Skin of body (tissue), 2 donors: ENCODE measurements around the gene GDPD4. TPM values are rescaled to one million over a fixed set of nuclear protein-coding genes. Genes with fewer than 3 reads are reported as not detected.

ENCODE experiments used
- DNase-seq: peaks from one replicate; lab custom pipeline; 2025; lab: John Stamatoyannopoulos, UW
- total RNA-seq: library from RNA; depleted of rRNA; stranded (reverse); fragments of >200 nt; gene quantifications from one replicate; pipeline ENCODE4 v1.2.3, GENCODE V29; 2014

Gene GDPD4
- total RNA-seq, 1 donor from 2014 or later = 0.39 TPM

DNA sequence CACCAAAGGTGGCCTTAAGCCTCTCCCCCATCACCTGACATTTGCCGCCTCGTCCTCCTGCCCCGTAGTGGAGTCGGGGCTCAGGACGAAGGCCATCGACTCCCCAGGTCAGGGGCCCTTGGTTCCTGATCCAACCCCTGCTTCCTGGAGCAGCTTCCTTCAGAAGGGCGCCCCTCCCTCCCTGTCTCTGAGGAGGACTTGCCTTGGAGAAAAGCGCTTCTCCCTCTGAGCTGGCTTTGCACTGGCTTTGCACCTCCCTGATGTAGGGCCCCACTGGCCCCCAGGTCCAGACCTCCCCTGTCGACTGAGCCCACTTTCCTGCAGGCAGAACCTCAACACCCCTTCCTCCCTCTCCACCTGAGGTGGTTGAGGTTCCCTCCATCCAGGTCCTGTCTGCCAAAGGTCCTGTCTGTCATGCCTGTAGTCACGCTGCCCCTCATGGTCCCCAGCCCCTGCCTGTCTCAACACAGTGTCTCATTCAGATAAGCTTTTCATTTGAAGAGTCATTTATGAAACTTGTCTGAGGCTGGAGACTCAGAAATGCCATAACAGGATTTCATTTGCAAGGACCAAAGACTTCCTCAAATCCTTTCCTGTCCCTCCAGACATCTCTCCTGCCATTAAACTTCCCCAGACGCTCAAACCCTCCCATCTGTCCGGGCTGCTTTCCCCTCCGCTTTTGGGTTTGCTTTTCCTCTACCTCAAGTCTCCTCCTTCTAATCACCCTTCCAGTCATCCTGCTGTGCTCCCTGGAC lies 95.0 kb downstream of the GDPD4 start:
- no peak for DNase-seq

DNA sequence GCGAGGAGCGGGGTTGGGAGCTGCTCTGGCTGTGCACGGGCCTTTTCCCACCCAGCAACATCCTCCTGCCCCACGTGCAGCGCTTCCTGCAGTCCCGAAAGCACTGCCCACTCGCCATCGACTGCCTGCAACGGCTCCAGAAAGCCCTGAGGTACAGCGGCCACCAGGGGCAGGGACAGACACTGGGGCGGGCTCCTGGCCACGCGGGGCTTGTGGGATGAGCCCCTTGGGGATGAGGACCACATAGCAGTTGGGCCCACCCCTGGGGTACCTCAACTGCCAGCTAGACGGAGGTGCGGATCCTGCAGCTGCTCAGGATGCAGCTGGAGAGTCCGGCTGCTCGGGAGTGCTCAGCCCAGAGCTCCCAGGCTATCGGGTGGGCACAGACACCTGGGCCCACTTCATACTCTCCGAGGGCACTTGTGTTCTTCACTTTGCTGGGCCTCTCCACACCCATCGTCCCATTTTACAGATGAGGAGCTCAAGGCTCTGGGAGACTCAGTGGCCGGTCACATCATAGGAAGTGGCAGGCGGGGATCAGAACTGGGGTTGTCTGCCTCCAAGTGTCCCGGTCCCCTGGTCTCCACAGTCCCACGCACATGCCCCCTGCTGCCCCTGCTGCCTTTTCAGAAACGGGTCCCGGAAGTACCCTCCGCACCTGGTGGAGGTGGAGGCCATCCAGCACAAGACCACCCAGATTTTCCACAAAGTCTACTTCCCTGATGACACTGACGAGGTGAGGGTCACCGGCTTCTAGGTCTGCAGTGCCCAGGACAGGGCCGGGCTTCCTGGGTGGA lies 95.8 kb downstream of the GDPD4 start:
- no peak for DNase-seq

DNA sequence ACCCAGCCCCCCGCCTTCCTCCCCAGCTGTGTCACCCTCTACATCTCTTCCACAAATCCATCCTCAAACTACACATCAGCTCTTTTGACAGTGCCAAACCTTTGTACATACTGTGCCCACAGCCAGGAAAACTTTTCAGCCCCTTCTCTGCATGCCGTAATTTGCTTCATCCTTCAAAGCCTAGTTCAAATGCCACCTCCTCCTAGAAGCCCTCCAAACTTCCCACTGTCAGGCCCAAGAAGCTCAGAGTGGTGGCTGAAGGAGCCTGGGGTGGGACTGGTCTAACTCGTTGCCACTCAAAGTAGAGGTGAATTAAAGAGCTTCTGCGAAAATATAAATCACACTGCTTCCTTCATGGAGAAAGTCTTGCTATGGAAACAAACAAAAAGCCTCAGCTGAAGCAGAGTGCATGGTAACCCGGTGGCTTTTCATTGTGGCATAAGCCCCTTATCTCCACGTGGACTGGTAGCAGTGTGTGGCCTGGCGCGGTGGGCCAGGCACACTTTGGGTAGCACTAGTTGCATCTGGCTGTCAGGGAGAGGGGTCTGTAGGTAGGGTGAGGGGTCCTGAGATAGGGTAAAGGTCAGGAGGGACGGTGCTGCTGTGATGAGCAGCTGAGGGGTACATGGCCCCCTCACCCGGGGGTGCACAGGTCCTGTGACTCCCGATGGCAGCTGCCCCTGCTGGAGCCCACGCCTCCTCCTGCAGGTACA lies 96.6 kb downstream of the GDPD4 start:
- DNase-seq = no peak

DNA sequence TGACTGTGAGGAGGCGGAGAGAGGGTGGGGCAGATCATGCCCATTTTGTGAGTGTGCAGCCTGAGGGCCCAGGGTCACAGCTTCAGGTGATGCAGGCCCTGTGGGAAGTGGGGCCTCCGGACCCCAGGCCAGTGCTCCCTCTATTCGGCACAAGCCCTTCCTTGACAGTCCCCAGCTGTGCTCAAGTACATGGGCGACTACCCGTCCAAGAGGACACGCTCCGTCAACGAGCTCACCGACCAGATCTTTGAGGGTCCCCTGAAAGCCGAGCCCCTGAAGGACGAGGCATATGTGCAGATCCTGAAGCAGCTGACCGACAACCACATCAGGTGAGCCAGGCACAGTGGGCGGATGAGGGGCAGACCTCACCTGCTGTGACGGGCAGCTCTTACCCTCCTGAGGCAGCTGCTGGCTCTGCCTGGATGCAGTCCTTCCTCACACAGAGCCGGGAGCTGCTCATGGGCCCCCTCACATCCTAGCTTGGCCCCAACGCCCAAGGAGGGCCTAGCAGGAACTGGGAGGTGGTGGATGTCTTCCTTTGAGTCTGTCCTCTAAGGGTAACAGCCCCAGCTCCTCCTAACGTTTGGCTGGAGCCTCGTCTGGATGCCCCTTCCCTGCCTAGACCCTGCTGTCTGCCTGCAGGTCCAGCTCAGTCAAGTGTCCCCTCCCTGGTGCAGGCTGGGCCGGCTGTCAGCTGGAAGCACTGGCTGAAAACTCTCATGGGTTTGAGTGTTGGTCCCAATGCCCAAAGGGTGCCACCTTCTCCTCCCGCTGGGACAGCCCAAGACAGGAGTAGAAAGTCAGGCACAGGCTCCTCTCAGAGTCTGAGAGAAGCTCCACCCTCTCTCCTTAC lies 97.4 kb downstream of the GDPD4 start:
- no peak for DNase-seq

DNA sequence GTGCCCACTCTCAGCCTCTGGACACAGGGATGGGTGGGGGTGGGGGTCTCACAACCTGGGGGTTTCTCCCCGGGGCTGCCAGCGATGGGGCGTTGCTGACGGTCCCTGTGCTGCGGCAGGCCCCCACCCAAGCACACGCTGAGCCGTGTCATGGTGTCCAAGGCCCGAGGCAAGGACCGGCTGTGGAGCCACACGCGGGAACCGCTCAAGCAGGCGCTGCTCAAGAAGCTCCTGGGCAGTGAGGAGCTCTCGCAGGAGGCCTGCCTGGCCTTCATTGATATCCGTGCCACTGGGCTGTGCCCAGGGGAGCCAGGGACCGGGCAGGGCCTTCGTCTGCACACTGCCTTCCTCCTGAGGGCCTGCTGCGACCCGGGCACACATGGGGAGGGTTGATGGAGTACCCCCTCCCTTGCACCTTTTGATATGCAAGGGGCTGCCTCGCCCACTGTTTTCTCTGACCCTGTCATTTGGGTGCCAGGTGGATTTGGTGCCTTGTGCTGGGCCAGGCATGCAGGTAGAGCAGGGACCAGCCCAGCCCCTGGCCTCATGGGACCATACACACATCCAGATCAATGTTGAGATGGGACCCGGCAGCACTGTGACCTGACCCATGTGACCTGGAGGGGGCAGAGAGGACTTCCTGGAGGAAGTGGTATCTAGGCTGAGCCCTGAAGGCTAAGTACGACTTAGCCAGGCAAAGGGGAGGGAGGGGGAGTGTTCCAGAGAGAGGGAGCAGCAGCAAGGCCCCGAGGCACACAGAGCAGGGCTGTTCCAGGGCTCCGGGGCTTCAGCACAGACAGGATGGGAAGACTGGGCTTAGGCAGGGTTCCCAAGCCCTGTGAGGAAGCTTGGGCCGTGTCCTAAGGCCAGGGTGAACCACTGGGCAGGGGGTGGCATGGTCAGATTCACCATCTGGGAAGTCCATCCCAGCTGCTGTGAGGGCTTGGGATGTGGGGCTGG lies 98.3 kb downstream of the GDPD4 start:
- DNase-seq = no peak

DNA sequence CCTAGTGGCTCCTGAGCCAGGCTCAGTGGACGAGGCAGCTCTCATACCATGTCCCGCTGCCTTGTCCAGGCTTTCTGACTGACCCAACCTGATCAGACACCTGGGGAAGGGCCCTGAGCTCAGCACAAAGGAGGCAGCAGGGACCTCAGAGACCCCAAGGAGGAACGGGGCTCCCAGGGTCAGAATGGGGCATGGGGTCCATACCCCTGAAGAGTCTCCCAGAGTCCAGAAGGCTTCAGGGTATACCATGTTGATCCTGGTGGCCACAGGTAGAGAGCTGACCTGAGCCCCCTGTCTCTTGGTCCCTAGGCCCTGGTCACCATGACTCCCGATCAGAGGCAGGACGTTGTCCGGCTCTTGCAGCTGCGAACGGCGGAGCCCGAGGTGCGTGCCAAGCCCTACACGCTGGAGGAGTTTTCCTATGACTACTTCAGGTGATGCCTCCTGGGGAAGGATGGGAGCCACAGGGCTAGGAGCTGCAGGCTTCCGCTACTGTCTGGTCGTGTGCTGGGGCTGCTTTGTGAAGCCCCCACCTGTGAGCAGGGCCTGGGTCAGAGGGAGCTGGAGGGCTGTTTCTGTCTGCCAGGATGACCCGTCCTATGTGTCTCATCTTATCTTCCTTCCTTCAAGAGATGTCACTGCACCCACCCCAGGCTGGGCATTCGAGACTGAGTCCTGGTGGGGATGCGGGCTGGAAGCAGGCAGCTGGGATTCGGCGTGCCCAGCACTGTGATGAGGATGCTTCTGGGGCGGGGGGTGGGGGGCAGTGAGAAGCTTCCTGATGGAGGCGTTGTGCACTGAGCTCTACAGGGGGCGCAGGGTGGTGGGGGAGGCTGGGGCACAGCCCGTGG lies 99.3 kb downstream of the GDPD4 start:
- no peak for DNase-seq

DNA sequence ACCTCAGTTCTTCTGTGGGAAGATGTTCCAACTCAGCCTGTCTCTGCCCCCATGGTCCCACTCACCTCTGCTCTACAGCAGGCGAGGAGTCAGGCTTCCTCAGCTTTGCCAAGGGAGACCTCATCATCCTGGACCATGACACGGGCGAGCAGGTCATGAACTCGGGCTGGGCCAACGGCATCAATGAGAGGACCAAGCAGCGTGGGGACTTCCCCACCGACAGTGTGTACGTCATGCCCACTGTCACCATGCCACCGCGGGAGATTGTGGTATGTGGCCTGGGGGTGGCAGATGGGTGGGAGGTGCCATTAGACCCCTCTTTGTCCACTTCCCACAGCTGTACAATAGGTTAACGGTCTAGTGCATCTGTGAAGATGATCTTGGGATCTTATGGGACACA lies 100.1 kb downstream of the GDPD4 start:
- DNase-seq = no peak

DNA sequence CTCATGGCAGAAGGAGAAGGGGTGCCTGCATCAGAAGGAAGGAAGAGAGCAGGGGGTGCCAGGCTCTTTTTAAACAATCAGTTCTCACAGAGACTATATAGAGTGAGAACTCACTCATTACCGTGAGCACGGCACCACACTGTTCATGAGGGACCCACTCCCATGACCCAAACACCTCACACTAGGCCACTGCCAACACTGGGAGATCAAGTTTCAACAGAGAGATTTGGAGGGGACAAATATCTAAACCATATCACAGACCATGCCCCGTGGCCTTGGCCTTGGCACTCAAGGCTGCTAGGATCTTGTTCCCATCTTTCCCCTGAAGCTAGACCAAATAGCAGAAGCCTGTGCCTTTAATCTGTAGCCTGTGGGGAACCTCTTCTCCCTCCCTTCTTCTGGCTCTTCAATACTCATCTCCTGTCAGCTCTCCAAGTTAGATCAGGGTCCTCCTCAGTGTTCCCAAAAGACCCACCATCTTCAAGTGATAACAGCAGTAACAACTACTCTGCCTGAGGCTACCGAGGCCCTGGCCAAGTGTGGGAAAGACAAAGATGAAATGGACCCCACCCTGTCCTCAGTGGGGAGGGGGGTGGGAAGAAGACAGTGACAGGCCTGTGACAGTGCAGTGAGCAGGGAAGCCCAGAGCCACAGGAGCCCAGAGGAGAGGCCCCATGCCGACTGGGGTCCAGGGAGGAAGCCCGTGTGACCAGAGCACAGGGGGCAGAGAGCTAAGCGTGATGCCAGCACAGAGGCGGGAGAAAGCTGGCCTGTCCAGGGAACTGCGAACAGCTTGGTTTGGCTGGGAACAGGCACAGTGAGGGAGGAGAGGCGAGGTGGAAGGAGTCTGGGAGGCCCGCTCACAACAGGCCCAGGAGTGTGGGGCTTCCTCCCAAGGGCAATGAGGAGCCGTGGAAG lies 100.9 kb downstream of the GDPD4 start:
- DNase-seq = peak; percentile 42

DNA sequence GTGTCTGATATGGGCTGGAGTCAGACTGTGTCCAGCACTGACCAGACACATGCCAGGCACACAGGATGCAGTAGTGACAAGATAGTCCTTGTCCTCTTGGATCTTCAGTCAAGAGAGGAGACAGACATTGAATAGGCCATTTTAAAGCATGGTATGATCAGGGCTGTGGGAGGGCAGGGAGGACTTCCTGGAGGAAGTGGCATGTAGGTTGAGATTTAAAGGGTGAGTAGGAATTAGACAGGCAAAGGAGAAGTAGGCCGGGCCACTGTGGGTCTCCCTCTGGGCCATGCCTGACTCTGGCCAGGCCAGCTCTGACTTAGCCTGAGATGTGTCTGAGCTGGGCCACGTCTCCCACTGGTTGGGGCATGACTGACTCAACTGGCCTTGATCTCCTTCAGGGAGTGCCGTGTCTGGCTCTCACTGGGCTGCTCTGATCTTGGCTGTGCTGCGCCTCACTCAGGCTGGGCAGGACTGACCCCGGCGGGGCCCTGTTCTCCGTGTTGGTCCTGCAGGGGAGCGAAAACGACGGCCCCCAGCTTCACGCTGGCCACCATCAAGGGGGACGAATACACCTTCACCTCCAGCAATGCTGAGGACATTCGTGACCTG lies 102.2 kb downstream of the GDPD4 start:
- DNase-seq = no peak

DNA sequence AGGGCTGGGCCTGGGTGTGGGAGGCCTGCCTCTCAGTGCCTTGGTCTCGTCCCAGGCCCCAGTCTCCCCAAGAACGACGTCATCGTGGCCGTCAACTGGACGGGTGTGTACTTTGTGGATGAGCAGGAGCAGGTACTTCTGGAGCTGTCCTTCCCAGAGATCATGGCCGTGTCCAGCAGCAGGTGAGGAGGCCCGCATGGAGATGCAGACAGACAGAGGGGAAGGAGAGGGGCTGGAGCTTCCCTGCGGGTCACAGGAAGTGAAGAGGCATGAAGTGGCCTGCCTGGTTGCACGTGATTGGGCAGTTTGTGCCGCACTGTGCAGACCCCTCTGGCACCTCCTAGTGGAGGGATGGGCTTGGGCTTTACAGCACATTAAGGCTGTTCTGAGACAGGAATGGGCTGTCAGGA lies 103.0 kb downstream of the GDPD4 start:
- DNase-seq = no peak

DNA sequence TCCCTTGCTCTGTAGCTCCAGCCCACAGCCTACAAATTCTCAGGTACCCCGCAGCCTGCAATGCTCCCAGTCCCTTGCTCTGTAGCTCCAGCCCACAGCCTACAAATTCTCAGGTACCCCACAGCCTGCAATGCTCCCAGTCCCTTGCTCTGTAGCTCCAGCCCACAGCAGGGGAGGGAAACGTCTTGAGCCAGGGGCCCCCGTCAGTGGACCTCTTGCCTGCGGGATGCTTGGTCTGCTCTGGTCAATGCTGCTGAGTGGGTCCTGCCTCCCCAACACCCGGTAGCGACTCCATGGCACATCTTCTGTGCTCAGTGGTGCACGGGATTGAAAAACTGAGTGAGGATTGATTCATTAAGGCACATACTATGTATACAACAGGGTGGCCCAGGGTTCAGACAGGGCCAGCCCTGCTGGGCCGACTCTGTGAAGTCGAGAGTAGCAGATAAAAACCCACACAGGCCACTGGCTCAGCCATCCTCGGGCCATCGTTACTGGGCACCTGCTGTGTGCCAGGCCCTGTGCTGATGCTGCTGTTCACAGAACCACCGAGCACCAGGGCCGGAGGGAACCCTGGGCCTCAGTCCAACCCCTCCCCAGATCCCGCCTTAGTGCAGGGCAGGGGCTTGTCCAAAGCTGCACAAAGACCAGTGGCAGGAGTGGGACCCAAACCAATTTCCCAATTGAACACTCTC lies 103.7 kb downstream of the GDPD4 start:
- no peak for DNase-seq

DNA sequence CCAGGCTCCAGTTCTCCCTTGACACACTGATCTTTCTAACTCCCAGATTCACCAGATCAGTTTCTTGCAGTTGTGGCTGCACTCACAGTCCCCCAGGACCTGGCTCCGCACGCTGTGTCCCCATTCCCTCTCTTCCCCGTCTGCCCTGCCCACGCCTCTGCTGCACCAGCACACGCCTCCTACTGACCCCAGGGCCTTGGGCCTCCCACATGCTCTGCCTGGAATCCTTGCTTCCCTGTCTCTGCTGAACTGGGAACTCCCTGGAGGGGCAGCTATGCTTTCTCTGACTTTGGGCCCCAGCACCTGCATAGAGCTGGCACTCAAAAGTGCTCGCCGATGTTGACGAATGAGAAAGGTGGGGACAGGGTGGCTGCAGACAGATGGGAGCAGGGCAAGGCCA lies 104.5 kb downstream of the GDPD4 start:
- no peak for DNase-seq

DNA sequence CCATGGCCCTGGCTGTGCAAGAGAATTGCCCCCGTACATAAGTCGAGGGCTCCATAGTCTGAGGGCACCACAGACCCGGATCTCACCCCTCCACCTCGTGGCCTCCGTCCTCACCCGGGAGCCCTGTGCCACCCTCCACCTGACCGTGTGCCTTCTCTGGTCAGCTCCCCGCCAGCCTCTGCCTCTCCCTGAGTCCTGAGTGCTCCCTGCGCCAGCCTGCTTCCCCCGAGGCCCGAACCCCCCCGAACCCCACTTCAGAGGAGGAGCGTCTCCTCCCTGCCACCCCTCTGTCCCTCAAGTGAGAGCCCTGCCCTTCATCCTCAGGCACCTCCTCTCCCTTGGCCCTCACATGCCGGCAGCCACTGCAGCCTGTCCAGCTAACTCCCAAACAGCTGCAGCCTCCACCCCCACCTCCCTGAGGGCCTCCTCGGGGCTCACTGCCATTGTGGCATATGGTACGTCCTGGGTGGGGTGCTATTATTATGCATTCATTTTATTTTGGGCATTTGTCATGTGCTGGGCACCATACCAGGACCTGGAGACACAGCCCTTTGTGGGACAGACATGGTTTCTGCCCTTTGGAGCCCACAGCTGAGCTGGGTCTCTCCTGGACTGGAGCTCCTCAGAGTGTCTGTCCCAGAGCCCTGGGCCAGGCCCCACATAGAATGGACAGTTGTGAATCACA lies 106.3 kb downstream of the GDPD4 start:
- no peak for DNase-seq

DNA sequence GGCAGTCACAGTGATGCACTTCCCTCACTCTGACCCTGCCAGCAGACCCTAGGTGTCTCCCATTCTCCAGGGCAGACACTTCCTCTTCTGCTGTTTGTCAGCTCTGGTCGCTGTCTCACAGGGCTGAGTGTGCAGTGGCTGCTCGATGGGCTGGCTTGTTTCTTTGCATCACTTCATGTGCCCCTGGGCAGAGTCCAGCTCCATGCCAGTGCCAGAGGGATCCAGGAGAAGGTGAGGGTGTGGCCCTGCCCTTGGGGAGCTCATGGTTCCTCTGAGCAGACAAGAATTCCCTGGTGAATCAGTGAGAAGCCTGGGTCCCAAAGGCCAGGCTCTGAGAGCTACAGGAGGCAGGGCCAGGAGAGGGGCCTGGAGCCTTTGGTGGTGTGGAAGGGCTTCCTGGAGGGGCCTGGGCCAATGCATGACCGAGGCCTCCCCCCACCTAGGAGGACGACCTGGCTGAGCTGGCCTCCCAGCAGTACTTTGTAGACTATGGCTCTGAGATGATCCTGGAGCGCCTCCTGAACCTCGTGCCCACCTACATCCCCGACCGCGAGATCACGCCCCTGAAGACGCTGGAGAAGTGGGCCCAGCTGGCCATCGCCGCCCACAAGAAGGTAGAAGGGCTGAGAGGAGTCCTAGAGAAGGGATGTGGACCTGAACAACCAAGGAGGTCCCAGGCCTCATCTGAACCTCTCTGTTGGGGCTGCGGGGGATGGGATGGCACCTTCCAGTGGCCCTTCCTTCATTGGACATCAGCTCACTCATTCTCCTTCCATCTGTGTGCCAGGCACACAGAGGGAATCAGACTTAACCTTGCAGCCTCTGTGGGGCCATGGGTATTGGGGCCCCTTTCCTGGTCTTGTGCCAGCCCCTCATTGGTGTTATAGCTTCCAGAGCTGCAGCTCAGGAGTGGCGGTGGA lies 107.3 kb downstream of the GDPD4 start:
- DNase-seq = no peak

DNA sequence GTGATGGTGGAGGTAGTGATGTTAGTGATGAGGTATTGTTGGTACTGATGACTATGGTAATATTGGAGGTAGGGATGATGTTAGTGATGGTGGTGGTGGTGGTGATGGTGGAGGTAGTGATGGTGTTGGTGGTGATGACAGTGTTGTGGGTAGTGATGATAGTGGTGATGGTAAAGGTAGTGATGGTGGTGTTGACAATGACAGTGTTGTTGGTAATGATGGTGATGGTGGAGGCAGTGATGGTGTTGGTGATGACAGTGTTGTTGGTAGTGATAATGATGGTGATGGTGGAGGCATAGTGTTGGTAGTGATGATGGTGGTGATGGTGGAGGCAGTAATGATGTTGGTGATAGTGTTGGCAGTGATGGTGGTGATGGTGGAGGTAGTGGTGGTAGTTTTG lies 108.3 kb downstream of the GDPD4 start:
- DNase-seq = no peak
